HG03066 (cell line): ENCODE data around the gene TAOK1.

Experiments used
- ATAC-seq: cut with Tn5 transposase; IDR thresholded peaks from one replicate; pipeline ENCODE4 v1.9.1; 2021; ENCODE audit warnings: low read depth; ENCODE audit not compliant: unreplicated experiment

Gene TAOK1

GRCh38 chr17:29579866-29580771, 190.0 kb downstream of the TAOK1 start:
- ATAC-seq = peak; percentile 59

DNA sequence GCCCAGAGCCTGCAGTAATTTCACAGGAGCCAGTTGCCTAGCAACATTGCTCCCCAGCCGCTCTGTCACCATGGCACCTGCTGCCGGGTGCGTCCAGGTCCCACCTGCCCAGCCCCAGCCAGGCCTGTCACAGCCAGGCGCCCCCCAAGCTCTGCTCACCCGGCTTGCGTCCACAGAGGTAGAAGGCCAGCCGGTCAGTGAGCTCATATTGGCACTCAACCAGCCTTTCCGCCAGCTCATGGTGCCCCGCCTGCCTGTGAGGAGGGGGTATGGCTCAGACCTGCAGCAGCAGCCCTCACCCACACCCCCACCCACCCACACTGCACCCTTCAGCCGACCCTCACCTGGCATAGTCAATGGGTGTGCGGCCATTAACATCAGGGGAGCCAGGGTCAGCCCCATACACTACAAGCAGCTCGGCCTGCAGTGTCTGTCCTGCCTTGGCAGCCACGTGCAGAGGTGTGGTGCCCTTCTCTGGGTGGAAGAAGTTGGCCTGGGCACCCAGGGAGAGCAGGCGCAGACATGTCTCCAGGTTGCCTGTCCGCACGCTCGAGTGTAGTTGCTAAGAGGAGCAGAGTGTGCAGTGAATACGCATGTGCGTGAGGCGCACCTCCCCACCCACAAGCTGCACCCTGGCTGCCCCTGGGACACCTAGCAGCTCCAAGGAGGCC, 191.6 kb downstream of the TAOK1 start:
- ATAC-seq = no peak

DNA sequence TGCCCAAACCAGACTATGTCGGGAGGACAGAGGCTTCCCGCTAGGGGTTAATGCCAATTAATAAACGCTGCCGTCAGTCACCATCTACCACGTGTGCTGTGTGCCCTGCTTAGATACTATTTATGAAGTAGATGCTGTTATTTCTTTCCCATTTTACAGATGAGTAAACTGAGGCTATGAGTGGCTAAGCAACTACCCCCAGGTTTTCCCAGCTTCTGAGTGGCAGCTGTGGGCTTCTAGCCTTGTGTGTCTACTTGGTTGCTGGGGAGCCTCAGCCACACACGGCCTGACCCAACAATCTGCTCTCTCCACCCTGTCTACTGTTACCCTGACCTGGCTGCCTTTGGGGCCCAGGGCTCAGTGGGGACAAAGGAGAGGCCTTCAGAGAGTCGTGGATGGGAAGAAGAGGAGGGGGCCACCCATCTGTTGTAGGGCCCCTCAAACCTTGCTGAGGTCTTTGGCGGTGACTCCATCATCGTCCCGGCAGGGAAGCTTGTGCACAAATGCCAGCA, 192.1 kb downstream of the TAOK1 start:
- ATAC-seq = no peak

GRCh38 chr17:29582772-29583171, 192.6 kb downstream of the TAOK1 start:
- no peak for ATAC-seq

DNA sequence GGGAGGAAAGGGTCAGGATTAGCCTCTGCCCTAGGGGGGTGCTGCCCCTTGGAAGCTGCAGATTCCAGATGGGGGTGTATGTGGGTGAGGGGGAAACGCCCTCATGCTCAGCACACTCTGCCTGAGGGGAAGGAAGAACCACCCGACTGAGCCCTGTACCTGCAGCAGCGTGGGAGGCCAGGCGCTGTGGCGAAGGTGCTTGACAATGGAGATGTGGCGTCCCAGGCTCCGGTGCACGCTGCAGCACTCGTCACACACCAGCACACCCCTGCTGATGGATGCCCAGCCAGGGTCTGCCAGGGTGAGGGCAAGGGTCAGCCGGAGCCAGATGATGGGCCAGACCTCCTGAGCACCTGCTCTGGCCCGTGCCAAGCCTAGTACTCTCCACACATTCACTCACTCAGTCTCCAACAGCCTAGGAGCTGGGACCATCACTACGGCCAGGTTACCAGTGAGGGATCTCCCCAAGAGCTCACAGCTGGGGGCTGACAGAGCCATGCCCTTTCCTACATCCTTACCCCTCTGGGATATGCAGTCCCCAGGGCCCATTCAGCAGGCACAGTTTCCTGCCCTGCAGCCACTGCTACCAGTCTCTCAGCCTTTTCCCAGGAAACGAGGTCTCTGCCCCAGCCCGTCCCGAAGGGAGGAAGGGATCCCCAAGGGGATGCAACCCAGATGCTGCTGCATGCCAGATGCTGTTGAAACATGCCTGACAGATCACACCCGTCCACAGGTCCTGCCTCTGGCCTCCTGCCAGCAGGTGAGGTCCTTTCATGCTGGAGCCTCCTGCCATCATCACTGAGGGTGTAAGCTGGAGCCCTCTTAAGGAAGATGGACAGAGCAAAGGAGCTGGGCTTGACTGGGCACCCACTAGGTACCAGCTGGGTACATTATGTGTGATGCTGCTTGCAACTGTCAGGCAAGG, 193.4 kb downstream of the TAOK1 start:
- ATAC-seq = no peak

DNA sequence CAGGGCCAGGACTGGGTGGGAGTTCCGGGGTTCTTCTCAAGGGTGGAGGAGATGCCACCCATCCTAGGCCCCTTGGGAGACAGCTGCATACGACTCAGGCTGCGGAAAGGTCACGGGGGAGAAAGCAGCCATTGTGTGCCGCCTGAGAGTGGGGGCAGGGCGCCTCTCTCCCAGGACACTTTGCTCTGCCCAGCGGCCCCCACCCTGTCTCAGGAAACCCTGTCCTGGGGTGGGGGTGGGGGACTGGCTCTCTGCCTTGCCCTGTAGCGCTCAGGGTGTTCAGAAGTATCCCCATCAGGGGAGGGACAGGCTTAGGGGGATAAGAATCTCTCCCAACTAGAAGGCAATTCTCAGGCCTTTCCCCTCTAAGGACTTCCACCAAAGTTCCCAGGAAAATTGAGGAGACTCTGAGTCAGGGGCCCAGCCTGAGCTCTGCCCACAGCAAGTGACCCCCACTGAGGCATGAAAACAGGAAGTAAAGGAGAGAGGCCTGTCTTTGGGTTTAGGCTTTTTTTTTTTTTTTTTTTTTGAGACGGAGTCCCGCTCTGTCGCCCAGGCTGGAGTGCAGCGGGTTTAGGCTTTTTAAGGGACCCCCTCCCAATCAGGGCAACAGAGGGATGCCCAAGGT, 194.4 kb downstream of the TAOK1 start:
- ATAC-seq = no peak

GRCh38 chr17:29585080-29585751, 195.1 kb downstream of the TAOK1 start:
- no peak for ATAC-seq

- no peak for ATAC-seq
Observed at GRCh38 chr17:29586676-29587469, 196.7 kb downstream of the TAOK1 start.

GRCh38 chr17:29587591-29587990, 197.4 kb downstream of the TAOK1 start:
- no peak for ATAC-seq

DNA sequence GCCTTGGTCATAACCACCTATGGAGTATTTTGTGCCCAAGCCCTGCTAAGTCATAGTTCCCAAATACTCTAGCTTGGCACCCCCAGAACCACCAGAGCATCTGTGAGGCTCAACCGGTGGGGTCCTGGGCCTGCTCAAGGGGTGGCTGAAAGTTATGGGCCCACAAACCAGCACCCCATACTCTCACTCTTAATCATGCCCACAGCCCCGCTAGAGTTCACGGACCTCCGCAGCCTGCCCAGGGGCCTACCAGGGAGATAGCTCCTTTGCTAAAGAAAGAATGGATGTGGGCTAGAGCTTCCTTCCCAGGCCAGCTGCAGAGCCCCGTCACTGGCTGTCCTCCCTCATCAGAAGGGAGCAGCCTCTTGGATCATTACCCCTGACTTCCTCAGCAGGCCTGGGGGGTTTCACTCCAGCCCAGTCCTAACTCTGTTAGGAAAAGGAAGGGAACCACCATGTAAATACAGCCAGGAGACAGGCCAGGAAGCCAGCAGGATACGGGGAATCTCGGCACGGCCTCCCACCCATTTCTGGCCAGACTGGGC, 197.9 kb downstream of the TAOK1 start:
- ATAC-seq = no peak

- ATAC-seq = no peak
Observed at GRCh38 chr17:29588562-29589411, 198.6 kb downstream of the TAOK1 start.

DNA sequence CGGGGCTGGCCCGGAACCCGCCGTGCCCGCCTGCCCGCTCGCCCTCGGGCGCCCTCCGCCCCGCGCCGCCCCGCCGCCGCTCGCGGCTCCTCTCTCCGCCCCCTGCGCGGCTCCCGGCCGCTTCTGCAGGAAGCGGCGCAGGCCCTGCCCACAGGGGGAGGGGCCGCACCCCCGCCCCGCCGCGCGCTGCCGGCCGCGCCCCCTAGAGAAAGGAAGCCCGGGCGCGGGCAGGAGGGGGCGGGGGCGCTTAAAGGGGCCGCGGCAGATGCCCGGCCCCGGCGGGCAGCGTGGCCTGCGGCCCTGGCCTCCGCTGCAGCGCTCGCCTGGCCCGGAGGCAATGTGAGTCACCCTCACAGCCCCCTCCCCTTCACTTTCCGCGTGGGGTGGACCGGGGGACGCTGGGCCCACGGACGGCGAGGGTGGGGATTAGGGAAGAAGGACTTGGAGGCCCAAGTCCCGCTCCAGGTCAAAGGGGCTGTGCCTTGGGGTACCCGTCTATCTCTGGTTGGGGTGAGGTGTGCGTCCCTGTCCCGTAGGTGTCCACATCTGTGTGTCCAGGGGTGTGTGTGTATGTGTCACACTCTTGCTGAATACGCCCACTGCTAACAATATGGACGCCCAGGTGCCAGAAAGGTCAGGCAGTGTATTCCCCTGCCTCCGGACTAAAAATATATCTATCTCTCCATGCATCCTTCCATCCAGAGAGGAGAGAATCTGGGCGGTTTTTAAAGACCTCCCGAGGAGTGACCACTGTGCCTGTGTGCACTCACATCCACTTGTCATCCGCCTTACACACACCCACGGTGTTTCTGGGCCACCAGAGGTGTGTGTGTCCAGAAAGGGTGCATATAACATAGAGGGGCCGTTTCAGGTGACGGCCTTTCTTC, 199.6 kb downstream of the TAOK1 start, which contains the start of gene GIT1:
TSS of gene GIT1 (minus strand) at position 125 of the 887 bp plus-strand sequence. CDS start 270 bp downstream, outside the sequence.
- ATAC-seq = peak; percentile 48

DNA sequence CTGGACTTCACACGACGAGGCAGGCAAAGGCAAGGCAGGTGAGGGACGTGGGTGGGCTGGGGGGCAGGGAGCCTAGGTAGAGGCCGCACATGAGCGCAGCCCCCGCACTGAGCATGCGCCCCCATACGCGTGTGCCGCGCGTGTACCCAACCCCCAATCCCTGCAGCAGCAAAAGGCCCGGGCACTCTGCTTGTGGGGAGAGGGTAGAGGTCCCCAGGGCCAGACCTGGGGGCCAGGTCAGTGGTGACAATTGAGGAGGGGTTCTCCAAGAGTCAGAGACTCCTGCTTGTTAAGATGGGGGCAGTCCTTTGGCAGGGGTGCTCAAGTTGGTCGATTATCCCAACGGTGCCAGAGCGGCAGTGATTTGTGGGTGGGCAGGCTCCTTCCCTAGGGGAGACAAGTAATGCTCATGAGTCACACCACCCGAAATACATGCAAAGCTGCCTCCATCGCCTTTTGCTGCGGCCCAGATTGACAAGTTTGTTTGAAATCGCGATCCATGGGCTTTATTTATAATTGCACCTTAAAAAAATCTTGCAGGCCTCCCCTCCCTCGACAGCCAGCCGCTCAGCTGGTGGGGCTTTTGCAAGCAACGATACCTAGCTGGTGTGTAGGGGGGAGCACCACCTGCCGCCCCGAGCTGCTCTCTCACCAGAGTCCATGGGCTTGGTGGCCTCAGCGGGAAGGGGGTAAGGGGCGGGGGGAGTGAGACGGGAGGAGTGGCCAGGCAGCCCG, 200.4 kb downstream of the TAOK1 start:
- ATAC-seq = no peak

GRCh38 chr17:29591146-29591736, 201.1 kb downstream of the TAOK1 start:
- ATAC-seq = no peak
